HepG2 (cell line): ENCODE results near the gene HDGFL2.

ENCODE experiments used
- ATF7 ChIP-seq, 2 experiments: fragments of 450-650 bp in 1 of 2; sonication (generic) in 1 of 2; formaldehyde crosslinking in 1 of 2; IDR thresholded peaks; 2 replicates each; pipeline versions ENCODE4 v1.4.0 to v1.6.1; 2016 to 2020; ENCODE audit warnings: antibody characterized with exemption in 1 of 2, mild to moderate bottlenecking in 1 of 2, missing genetic modification reagents in 1 of 2
- CHCHD3 ChIP-seq: sonication (generic); formaldehyde crosslinking; IDR thresholded peaks from 2 replicates; pipeline ENCODE4 v1.8.0; 2022; ENCODE audit warnings: mild to moderate bottlenecking, missing genetic modification reagents, moderate library complexity
- FOXK1 ChIP-seq: sonication (generic); formaldehyde crosslinking; IDR thresholded peaks from 2 replicates; pipeline ENCODE4 v1.4.0; 2020; ENCODE audit warnings: low read depth, missing genetic modification reagents, borderline replicate concordance
- GABPA ChIP-seq, 2 experiments: IDR thresholded peaks; 2 replicates each; pipeline ENCODE4 v1.6.1; 2011 to 2016; ENCODE audit warnings: low read depth in 2 of 2, low read length in 1 of 2, missing biosample characterization in 1 of 2, missing genetic modification characterization in 1 of 2
- MYNN ChIP-seq: sonication (generic); formaldehyde crosslinking; IDR thresholded peaks from 2 replicates; pipeline ENCODE4 v1.4.0; 2020; ENCODE audit warnings: mild to moderate bottlenecking, low read depth, missing genetic modification reagents
- NR2F1 ChIP-seq, 2 experiments: fragments of 450-650 bp in 1 of 2; formaldehyde crosslinking in 1 of 2; IDR thresholded peaks; 2 replicates each; pipeline versions ENCODE4 v1.5.0 to v1.6.1; 2016 to 2020; ENCODE audit warnings: mild to moderate bottlenecking in 1 of 2, missing compliant biosample characterization in 1 of 2, missing genetic modification reagents in 1 of 2, moderate library complexity in 1 of 2
- POLR2A ChIP-seq, 2 experiments: IDR thresholded peaks; 2 replicates each; pipeline ENCODE4 v1.6.1; 2011; ENCODE audit warnings: low read depth in 2 of 2, low read length in 2 of 2, mild to moderate bottlenecking in 1 of 2, moderate library complexity in 1 of 2; ENCODE audit not compliant: insufficient read depth in 1 of 2
- RFX5 ChIP-seq: IDR thresholded peaks from 2 replicates; pipeline ENCODE4 v1.6.1; 2011; ENCODE audit warnings: low read depth, low read length, improper control_type of control experiment
- SIX4 ChIP-seq: sonication (generic); formaldehyde crosslinking; IDR thresholded peaks from 2 replicates; pipeline ENCODE4 v1.4.0; 2020; ENCODE audit warnings: missing genetic modification reagents
- TAF1 ChIP-seq: sonication (generic); formaldehyde crosslinking; IDR thresholded peaks from 2 replicates; pipeline ENCODE4 v1.4.0; 2020; ENCODE audit warnings: missing genetic modification reagents
- ZFX ChIP-seq: sonication (generic); formaldehyde crosslinking; IDR thresholded peaks from 2 replicates; pipeline ENCODE4 v1.4.0; 2020; ENCODE audit warnings: mild to moderate bottlenecking, low read depth, missing genetic modification reagents, moderate library complexity
- ZSCAN20 ChIP-seq: sonication (generic); formaldehyde crosslinking; IDR thresholded peaks from 2 replicates; pipeline ENCODE4 v1.4.0; 2020; ENCODE audit warnings: missing genetic modification reagents, mild to moderate bottlenecking, borderline replicate concordance
- TF ChIP-seq, protein P1 (sequence below): sonication (generic); formaldehyde crosslinking; IDR thresholded peaks from 2 replicates; pipeline ENCODE4 v1.5.0; 2020; ENCODE audit warnings: mild to moderate bottlenecking, missing genetic modification reagents, moderate library complexity

DNA sequence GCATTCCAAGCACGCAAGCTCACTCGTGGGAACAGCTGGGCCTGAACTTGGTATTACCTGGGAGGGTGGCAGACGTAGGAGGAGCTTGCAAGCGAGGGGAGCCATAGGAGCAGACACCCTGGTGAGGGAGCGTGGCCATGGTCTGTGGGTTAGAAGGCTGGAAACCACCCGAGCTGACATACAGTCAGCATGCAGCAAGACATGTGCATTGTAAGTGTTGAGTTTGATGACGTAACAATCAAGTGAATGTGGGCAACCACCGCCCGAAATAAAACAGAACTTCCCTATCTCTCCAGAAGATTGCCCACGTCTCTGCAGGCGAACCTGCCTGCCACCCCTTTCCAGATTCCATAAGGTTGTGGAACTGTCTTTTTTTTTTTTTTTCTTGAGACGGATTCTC, 41.3 kb upstream of the HDGFL2 start:
- TF ChIP-seq, protein P1, sequence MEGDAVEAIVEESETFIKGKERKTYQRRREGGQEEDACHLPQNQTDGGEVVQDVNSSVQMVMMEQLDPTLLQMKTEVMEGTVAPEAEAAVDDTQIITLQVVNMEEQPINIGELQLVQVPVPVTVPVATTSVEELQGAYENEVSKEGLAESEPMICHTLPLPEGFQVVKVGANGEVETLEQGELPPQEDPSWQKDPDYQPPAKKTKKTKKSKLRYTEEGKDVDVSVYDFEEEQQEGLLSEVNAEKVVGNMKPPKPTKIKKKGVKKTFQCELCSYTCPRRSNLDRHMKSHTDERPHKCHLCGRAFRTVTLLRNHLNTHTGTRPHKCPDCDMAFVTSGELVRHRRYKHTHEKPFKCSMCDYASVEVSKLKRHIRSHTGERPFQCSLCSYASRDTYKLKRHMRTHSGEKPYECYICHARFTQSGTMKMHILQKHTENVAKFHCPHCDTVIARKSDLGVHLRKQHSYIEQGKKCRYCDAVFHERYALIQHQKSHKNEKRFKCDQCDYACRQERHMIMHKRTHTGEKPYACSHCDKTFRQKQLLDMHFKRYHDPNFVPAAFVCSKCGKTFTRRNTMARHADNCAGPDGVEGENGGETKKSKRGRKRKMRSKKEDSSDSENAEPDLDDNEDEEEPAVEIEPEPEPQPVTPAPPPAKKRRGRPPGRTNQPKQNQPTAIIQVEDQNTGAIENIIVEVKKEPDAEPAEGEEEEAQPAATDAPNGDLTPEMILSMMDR, result no peak
- no peak for TF ChIP-seq ATF7 (IDR thresholded peaks at IDR 0.05)
- TF ChIP-seq ATF7 (CRISPR knock-in tag; IDR thresholded peaks at IDR 0.05), result no peak
- no peak for TF ChIP-seq SIX4 (CRISPR knock-in tag)
- no peak for TF ChIP-seq RFX5
- TF ChIP-seq GABPA (IDR thresholded peaks at IDR 0.05; ENCODE audit: low read depth, low read length), result no peak
- no peak for TF ChIP-seq GABPA (CRISPR knock-in tag; IDR thresholded peaks at IDR 0.05; ENCODE audit: low read depth)
- TF ChIP-seq ZSCAN20, result no peak
- no peak for TF ChIP-seq ZFX
- no peak for TF ChIP-seq MYNN (CRISPR knock-in tag)
- TF ChIP-seq TAF1 (CRISPR knock-in tag), result no peak
- TF ChIP-seq CHCHD3 (CRISPR knock-in tag), result no peak
- no peak for TF ChIP-seq NR2F1 (CRISPR knock-in tag; IDR thresholded peaks at IDR 0.05)
- no peak for TF ChIP-seq FOXK1
- no peak for TF ChIP-seq POLR2A (IDR thresholded peaks at IDR 0.05; ENCODE audit: insufficient read depth in 1 of 2, low read depth in 2 of 2, low read length in 2 of 2)
